Right lobe of liver (tissue), 6 donors: ENCODE measurements around the gene SCFD2. TPM values are rescaled to one million over a fixed set of nuclear protein-coding genes. Genes with fewer than 3 reads are reported as not detected.
"Not testable (repeated sequence)": the region's sequence is repeated elsewhere in the genome, so short reads cannot be mapped to it uniquely, and the experiment has no call there.

Source experiments
- ATAC-seq, 4 donors: fragments of 200-7000 bp; cut with Tn5 transposase; one replicate each; pipeline ENCODE4 v1.9.1; 2020; ENCODE audit warnings: mild to moderate bottlenecking in 4 of 4, moderate library complexity in 4 of 4
- DNase-seq, 3 donors: peaks; one replicate each; pipeline ENCODE4 v3.0.0-alpha.2; 2020
- H3K27ac ChIP-seq, 3 donors: fragments of 200-600 bp; one replicate each; pipeline ENCODE4 v1.8.0; 2022
- H3K27me3 ChIP-seq, 2 donors: fragments of 200-600 bp; one replicate each; pipeline ENCODE4 v1.8.0; 2022
- H3K36me3 ChIP-seq, 4 donors: fragments of 200-600 bp; sonication (generic) in 1 of 4; one replicate each; pipeline versions ENCODE4 v1.5.1 to v1.8.0; 2017 to 2022; ENCODE audit warnings: control low read depth in 1 of 4
- H3K4me1 ChIP-seq, 4 donors: fragments of 200-600 bp; sonication (generic) in 1 of 4; one replicate each; pipeline versions ENCODE4 v1.5.1 to v1.8.0; 2017 to 2022; ENCODE audit warnings: control low read depth in 1 of 4
- H3K4me3 ChIP-seq, 3 donors: fragments of 200-600 bp; one replicate each; pipeline ENCODE4 v1.8.0; 2022
- H3K9me3 ChIP-seq, 4 donors: fragments of 200-600 bp; sonication (generic) in 1 of 4; one replicate each; pipeline versions ENCODE4 v1.5.1 to v1.8.0; 2017 to 2022; ENCODE audit warnings: control low read depth in 1 of 4
- POLR2A ChIP-seq: fragments of 450-650 bp; IDR thresholded peaks from one replicate; pipeline ENCODE4 v1.6.1; 2017; ENCODE audit warnings: antibody characterized with exemption, mild to moderate bottlenecking
- WGBS: methylation state at CpG from one replicate; pipeline ENCODE4 v1.1.6; 2018; ENCODE audit warnings: low coverage, low lambda C conversion rate; ENCODE audit not compliant: insufficient coverage; ENCODE audit errors: missing lambda C conversion rate; 5-methylcytosine and 5-hydroxymethylcytosine counted together
- intact Hi-C, 2 donors: fragments of 100-400 bp; cut with DNase I; formaldehyde crosslinking; loops; one replicate each; pipeline versions ENCODE4 v1.11.2 to v1.14.1; 2022
- total RNA-seq, 6 experiments: library from RNA; depleted of rRNA in 2 of 6; stranded (reverse); fragments of >200 nt in 2 of 6; fragmentation: NEBNext Ultra II Directional in 3 of 6; extraction: Animal tissue kit (Norgen Biotek cat#: 25700) in 3 of 6; gene quantifications; one replicate each; pipeline versions ENCODE4 v1.1.0 to v1.2.4, GENCODE V29; 2016 to 2023
- TF ChIP-seq, protein P1 (sequence below), 4 donors: fragments of 200-600 bp in 3 of 4; fragments of 450-650 bp in 1 of 4; IDR thresholded peaks; one replicate each; pipeline versions ENCODE4 v1.5.1 to v1.8.0; 2016 to 2022; ENCODE audit warnings: antibody characterized with exemption in 4 of 4, mild to moderate bottlenecking in 2 of 4
- donor health status: DM: no; HTN: yes; CAD: no.
- donor health status: DM: no; HTN: no; CAD: no.
- donor health status: DM: no; HTN: no; CAD: no.
- donor health status: DM: no; HTN: yes; CAD: no.
- donor health status: DM: no; HTN: yes; CAD: no.

The SCFD2 gene
- total RNA-seq, 6 experiments from 2014 or later = 7.6 to 17.1 (median 10.3) TPM

DNA sequence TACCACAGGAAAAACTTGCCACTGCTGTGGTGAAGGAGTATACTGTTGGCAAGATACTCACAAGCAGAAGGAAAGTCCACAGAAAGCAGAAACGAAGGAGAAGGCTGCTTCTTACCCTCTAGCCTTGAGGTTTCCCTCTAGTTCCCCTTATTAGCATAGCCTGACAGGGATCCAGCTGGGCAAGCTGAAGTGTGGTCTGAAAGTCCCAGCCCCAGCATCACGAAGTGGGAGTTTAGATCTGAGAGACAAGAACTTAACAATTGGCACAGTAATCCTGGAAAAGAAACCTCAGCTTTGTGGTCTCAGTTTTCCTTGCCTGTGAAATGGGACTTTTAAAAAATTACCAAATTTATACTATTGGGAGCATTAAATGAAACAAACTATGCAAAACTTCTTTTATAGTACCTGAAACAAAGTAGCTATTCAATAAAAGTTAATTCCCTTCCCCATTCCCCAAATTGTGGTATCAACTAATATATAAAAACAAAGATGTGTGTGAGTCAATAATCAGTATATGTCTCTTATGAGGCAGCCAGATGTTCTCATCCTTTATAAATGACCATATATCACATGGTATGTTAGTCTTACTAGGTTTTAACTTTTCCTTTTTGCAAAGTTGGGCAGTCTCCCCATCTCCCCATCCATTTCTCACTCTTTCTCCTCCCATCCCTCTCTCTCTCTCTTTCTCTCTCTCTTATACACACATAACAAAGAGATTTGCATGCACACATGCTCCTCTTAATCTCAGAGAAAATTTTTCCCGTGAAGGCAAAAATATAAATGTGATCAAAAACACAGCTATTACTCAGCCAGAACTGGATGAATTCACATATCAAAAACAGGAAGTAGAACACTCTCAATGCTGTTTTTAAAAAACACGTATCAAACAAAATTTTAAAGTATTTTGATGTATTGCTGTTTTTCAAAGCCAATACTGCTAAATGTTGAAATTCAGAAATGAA, 57.8 kb downstream of the SCFD2 start:
- Histone ChIP-seq H3K27me3 (no peaks in the 10 kb centered on the region), H3K36me3 (no peaks in the 10 kb centered on the region), H3K4me3 (no peak overlapping the region), H3K9me3 (no peaks in the 10 kb centered on the region), H3K4me1 (no peaks in the 10 kb centered on the region), H3K27ac (no peak overlapping the region)
- TF ChIP-seq POLR2A = no peak
- TF ChIP-seq, protein P1, sequence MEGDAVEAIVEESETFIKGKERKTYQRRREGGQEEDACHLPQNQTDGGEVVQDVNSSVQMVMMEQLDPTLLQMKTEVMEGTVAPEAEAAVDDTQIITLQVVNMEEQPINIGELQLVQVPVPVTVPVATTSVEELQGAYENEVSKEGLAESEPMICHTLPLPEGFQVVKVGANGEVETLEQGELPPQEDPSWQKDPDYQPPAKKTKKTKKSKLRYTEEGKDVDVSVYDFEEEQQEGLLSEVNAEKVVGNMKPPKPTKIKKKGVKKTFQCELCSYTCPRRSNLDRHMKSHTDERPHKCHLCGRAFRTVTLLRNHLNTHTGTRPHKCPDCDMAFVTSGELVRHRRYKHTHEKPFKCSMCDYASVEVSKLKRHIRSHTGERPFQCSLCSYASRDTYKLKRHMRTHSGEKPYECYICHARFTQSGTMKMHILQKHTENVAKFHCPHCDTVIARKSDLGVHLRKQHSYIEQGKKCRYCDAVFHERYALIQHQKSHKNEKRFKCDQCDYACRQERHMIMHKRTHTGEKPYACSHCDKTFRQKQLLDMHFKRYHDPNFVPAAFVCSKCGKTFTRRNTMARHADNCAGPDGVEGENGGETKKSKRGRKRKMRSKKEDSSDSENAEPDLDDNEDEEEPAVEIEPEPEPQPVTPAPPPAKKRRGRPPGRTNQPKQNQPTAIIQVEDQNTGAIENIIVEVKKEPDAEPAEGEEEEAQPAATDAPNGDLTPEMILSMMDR (IDR thresholded peaks at IDR 0.05) = no peak
- ATAC-seq = peak in 2 of 4 donors; percentile 21 to 29
- WGBS = 59% methylated on average over 4 of the region's 4 CpGs
- no peak for DNase-seq
- intact Hi-C loops = no loop called here

DNA sequence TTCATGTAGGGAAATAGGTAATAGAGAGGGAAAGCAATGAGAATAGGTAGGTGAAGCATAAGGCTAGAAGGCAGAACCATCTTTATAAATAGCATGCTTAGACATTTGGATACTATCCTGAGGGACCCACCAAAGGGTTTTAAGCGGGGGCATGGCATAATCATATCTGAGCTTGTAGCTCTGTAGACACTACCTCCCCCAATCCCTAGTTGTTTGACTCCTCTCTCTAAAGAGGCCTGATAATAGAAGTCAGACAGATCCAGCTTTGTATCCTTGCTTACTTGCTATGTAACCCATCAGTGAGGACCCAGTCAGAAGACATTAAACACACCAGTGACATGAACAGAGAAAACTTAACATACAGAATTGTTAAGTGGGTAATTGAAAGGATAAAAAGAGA, 58.7 kb downstream of the SCFD2 start:
- H3K9me3 ChIP-seq = no peaks in the 10 kb centered on the region
- H3K4me3 ChIP-seq = no peak overlapping the region
- intact Hi-C loops = no loop called here
- DNase-seq (no peak), ATAC-seq (no peak)
- H3K27me3 ChIP-seq = no peaks in the 10 kb centered on the region
- no peak for TF ChIP-seq POLR2A
- TF ChIP-seq, protein P1 (IDR thresholded peaks at IDR 0.05) = no peak
- H3K36me3 ChIP-seq = no peaks in the 10 kb centered on the region
- H3K27ac ChIP-seq = no peak overlapping the region
- no peaks in the 10 kb centered on the region for H3K4me1 ChIP-seq
- WGBS = no CpG with 5 or more reads among the region's 1 CpG

DNA sequence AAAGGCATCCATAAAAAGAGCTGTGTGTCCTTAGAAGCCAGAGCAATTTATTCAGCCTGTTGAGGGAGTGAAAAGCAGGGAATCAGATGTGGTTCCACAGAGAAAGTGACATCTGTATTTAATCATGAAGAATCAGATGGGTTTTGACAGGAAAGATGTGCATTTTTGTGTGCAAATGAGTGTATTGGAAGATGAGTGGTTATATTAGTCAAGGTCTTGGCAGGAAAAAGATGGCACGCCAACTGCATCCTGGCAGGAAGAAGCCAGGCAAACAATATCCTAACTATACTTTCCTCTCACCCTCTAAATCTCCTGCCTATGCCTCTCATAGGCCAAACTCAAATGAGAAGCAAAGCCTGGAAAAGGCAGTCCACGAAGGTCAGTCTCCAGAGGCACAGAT, 59.1 kb downstream of the SCFD2 start:
- ATAC-seq = no peak
- Histone ChIP-seq H3K9me3 (no peaks in the 10 kb centered on the region), H3K27me3 (no peaks in the 10 kb centered on the region), H3K4me3 (no peak overlapping the region), H3K27ac (no peak overlapping the region), H3K36me3 (no peaks in the 10 kb centered on the region), H3K4me1 (no peaks in the 10 kb centered on the region)
- intact Hi-C loops = no loop called here
- no peak for TF ChIP-seq POLR2A
- TF ChIP-seq, protein P1 (IDR thresholded peaks at IDR 0.05) = no peak
- 67% methylated on average over 2 of the region's 2 CpGs for WGBS
- DNase-seq = no peak

DNA sequence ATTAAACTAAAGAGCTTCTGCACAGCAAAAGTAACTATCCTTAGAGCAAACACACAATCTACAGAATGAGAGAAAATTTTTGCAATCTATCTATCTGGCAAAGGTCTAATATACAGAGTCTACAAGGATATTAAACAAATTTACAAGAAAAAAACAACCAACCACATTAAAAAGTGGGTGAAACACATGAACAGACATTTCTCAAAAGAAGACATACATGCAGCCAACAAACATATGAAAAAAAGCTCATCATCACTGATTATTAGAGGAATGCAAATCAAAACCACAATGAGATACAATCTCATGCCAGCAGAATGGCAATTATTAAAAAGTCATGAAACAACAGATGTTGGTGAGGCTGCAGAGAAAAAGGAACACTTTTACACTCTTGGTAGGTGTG, 73.7 kb downstream of the SCFD2 start:
- H3K4me3 ChIP-seq, DNase-seq, H3K27me3 ChIP-seq, ATAC-seq, intact Hi-C loops, H3K4me1 ChIP-seq, H3K9me3 ChIP-seq, H3K36me3 ChIP-seq, H3K27ac ChIP-seq: not testable (repeated sequence)

DNA sequence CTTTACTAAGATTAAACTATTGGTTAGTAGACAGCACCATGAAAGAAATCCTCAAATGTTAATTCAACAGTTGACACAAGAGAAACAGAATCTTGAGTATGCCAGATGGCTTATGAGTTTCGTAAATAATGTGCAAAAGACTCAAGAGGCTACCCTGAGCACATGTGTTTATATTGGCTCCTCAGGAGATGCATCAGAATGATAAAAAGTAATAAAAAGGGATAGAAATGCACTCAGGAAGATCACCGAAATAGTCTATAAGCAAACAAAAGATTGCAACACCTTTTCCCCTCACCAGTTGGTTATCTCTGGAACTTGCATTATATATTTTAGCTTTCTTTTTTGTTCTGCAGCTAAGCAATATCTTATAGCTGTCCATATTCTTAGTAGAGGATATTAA, 84.4 kb downstream of the SCFD2 start:
- Histone ChIP-seq H3K36me3 (no peaks in the 10 kb centered on the region), H3K4me3 (no peak overlapping the region), H3K27me3 (no peaks in the 10 kb centered on the region), H3K4me1 (no peaks in the 10 kb centered on the region), H3K27ac (no peak overlapping the region), H3K9me3 (no peaks in the 10 kb centered on the region)
- intact Hi-C loops = no loop called here
- DNase-seq (no peak), ATAC-seq (no peak)
- TF ChIP-seq, protein P1 (IDR thresholded peaks at IDR 0.05) = no peak
- TF ChIP-seq POLR2A = no peak
- 83% methylated on average over 2 of the region's 2 CpGs for WGBS
